SK-MEL-5 (cell line): Measurements from ENCODE around the gene ADD2. TPM values are rescaled to one million over a fixed set of nuclear protein-coding genes. Genes with fewer than 3 reads are reported as not detected.

Source experiments
- DNase-seq: peaks from one replicate; pipeline ENCODE4 v3.0.0-alpha.2; 2016; ENCODE audit warnings: low read depth, low spot score
- in situ Hi-C: cut with HindIII; loops from 2 replicates; pipeline ENCODE4 v1.10.0; 2016; ENCODE audit warnings: low sequenced_read_pairs, high pct_unique_total_duplicates, low pct_unique_long_range_greater_than_20kb
- total RNA-seq: library from RNA; depleted of rRNA; stranded (reverse); fragments of >200 nt; shearing (Covaris generic); gene quantifications from 2 replicates; pipeline ENCODE4 v1.2.3, GENCODE V29; 2014

ADD2 gene
- total RNA-seq, 1 experiment from 2014 or later: 5.2 TPM

DNA sequence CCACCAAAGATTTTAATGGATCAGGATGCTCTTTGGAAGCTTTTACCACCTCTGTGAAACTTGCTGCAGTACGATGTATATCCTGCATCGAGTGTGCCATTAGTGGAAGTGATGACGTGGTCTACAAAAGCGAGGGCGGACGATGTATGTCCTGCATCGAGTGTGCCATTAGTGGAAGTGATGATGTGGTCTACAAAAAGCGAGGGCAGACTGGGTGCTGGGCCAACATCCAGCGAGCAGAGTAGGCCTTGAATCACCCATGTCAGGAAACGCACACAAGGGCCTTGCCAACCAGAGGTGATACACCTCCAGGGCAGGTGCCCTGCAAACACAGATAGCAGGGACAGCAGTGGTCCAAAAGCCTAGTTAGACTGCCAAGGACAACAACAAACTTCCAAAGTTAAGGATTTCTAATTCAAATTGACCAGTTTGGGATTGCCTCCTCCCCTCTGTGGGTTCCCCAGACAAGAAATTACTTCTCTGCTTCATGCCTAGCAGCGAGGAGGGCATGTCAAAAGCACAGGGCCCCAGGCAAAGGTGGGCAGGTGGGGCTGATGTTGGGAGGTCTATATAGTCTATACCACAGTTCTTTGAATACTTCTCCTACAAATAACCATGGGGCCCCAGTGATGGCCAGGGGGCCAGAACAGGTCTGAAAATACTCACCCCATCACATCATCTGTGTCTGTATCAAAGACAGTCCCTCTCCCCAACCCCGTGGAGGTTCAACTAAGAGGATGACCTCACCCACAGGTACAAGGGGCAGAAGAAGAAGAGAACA lies 70.2 kb downstream of the ADD2 start:
- DNase-seq: no peak
- in situ Hi-C loops: no loop called here

DNA sequence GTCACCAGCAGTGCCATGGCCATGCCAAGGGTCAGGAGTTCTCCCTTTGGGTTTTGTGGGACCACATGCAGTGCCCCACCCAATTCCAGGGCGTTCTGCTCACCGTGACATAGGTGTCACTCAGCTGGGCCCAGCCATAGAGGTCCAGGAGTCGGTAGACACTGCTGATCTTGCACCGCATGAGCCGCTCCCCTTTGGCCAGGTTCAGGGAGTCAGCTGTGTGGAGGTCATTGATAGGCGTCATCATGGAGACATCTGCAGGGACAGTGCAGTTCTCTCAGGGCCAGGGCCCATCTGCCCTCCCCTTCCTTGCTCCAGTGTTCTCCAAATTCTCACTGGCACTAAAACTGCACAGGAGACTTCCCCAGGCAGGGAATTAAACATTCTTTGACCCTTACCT lies 71.9 kb downstream of the ADD2 start:
- no peak for DNase-seq
- in situ Hi-C loops: no loop called here

- DNase-seq: no peak
- in situ Hi-C loops: no loop called here
These were observed 75.7 kb downstream of the ADD2 start for GRCh38 chr2:70692256-70692655.

DNA sequence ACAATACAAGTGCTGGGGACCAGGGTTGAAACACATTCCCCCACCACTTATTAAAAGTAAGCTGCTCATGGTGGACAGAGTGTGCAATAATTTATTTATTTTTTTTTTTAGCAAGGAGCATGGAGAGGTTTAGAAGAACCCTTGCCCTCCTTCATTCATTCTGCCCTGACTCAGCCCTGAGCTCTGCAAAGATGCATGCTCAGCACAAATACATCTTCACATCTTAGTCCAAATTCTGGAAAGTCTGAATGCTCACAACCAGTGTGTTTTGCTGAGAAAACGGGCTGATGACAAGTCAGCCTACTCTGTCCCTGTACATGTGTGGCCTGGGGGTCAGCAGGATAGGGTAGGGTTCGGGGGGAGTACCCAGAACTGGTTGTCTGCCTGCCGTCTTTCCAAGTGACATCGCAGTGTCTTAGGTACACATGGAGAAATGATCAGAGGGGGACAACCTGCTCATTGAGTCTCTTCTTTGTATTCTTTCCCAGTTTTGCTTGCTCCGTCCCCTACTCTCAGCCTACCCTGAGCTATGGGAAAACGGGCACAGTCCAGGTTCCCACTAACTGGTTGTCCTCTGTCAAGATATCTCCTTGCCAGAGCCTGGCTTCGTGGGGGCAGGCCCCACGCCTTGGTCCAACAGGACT lies 76.4 kb downstream of the ADD2 start:
- in situ Hi-C loops: no loop called here
- no peak for DNase-seq

GRCh38 chr2:70690846-70691245 lies 77.2 kb downstream of the ADD2 start:
- in situ Hi-C loops: no loop called here
- DNase-seq: no peak

DNA sequence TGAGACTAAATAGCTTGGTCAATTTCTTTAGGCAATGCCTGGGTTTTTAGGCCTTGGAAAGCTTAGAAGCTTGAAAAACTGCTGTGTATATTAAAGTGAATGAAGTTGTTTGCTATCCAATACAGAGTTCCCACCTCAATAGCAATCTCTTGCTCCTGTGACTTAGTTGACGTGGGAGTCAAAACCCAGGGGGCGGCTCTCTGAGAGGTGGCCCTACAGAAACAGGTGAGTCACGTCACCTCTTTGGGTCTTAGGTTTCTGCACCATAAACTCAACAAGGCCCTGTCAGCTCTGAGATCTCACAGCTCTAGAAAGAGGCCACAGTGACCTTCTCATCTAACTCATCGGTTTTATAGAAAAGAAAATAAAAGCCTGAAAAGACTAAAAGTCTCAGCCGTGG lies 79.6 kb downstream of the ADD2 start:
- in situ Hi-C loops: no loop called here
- DNase-seq: no peak

GRCh38 chr2:70687461-70687795 lies 80.6 kb downstream of the ADD2 start:
- no peak for DNase-seq
- in situ Hi-C loops: no loop called here

DNA sequence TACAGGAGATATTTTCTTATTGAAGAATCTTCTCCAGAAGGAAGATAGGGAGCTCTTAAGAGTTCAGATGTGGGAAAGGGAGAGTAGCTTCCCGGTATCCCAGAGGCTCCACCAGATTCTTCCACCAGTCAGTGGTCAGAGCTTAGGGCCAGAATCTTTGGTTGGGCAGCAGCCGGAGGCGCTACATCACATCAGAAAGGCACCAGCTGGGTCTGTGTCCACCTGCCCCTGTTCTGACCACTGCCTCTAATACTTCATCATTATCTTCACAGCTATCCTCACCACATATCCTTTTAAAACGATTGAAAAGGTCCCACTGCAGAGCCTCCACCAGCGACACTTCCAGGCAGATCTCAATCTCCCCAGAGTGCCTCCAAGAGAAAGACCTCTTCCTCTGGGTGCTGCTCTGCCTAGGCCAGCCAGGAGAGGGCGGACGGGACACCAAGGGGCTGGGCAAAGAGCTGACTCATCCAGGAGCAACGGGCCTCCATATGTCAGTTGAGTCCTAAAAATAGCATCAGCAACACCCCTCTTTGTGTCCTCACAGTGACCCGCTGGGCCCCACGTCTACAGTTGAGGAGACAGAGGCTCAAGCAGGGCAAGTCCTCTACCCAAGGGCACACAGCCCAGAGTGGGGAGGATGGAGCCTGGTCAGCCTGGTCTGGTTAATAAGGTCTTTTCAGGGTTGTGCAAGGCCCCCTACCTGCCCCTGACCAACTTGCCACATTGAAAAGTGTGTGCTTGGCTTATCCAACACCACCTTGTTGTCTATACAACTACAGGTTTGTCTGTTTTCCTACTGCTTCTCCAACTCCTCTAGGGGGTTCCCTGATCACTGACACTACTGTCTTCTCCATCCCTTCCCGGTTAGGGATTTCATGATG lies 81.2 kb downstream of the ADD2 start:
- in situ Hi-C loops: no loop called here
- DNase-seq: peak; percentile 85

DNA sequence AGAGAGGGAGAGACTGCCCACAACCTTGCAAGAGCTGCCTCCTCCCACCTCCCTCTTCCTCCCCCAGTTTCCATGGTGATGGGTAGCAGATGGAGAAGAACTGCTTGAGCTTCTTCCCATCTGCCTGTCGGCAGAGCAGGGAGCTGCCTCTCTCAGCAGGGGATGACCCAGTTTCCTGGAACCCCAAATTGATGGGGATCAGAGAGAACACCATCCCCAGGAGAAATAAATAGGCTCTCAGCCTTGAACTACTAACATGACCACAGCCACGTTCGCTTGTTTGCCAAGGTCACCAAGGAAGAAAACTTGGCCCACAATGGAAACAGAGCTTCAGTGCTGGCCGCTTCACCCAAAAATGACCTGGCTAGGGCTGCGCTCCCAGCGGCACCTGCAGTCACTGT lies 82.2 kb downstream of the ADD2 start:
- in situ Hi-C loops: no loop called here
- DNase-seq: no peak

DNA sequence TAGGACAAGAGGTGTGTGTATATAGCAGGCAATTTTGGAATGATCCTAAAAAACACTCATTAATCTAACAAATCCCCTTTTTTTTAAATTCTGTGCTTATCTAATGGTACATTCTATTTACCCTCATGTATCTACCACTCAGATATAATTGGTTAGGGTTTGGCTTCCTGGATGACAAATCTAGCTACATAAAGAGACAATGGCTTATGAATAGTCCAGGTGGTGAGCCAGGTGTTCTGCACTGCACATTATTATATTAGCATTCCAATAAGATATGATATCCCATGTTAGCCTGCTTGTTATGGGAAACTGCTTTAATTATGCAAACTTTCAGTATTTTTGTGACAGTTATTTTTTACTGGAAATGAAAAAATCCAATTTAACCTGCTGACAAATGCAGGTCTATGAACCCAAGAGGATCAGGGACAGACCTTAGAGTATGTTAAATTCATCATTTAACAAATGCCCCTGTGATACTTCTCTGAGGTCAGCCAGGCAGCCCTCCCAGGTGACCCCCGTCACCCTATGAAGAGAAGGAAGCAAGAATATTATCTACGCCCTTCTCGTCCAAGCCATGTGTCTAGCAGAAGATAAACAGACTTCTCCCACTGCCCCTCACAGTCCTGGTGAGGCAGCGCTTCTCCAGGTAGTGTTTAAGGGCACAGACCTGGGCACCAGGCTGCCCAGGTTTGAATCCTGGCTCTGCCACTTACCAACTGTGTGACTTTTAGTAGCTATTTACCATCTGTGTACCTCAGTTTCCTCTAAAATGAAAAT lies 83.0 kb downstream of the ADD2 start:
- DNase-seq: no peak
- in situ Hi-C loops: no loop called here

DNA sequence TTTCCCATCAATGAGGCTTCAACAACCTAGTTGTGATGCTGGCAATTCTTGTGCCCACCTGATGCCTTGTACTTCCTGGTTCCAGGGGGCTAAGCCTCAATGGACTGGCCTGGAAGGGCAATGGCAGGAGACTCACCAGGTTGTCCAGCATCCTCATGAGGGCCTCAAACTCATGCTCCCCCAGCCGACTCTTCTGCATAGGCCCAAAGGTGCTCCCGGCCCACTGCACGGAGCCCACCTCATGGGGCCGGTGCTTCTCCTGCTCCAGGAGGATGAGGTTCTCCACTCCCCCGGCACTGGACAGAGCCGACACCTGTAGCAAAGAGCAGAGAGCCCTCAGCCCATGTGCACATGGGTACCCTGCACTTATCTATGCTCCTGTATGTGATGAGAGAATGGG lies 84.5 kb downstream of the ADD2 start:
- in situ Hi-C loops: no loop called here

GRCh38 chr2:70680735-70681134 lies 87.3 kb downstream of the ADD2 start:
- DNase-seq: no peak
- in situ Hi-C loops: no loop called here

More for the DNA sequence above, 84.5 kb downstream of the ADD2 start:
- DNase-seq: no peak

DNA sequence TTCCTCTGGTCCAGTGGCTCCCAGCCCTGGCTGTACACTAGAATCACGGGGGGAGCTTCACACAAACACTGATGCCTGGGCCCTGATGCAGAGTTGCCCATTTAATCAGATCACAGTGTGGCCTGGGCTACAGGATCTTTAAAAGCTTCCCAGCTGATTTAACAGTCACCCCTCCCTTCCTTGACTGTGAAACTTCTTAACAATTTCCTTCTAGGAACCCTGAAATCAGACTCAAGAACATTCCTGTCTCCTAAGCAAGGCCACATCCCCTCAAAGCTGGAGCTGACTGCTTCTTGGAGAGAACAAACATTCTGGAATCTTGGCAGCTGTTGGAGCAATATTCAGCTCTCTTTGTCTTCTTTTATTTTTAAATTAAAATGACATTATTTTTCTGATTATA lies 88.7 kb downstream of the ADD2 start:
- in situ Hi-C loops: no loop called here

DNA sequence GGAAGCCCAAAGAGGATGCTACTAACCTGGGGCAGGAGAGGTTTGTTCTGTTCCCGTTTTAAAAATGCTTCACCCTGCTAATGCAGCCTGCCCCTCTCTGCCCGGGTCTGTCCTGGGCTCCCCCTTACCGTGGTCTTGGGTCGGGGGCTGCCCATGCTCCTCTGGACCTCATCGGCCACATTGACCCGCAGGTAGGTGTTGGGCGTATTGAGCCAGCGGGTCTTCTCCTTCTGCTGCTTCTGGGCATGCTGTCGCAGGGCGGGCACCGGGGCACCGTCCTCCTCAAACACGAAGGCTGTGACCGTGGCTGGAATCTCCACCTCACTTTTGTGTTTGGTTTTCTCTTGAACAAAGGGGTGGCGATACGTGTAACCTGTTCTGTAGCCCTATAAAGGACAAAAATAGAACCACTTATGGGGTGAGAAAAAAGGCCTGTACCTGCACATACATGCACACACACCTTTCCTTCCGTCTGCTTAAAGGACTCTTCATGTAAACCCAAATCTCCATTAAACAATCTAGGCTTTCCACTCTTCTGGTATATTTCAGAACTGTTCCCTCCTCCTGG lies 89.3 kb downstream of the ADD2 start:
- in situ Hi-C loops: no loop called here
- no peak for DNase-seq

More for the DNA sequence above, 88.7 kb downstream of the ADD2 start:
- DNase-seq: no peak

GRCh38 chr2:70676301-70677035 lies 91.5 kb downstream of the ADD2 start:
- in situ Hi-C loops: no loop called here
- DNase-seq: no peak

GRCh38 chr2:70675862-70676261 lies 92.1 kb downstream of the ADD2 start:
- no peak for DNase-seq
- in situ Hi-C loops: no loop called here
